Omental fat pad (tissue), 4 donors: ENCODE results near the gene LRRC26. TPM values are rescaled to one million over a fixed set of nuclear protein-coding genes. Genes with fewer than 3 reads are reported as not detected.
A peak's percentile ranks its signal among the peaks of the same experiment; 100 is the strongest.

Experiments used
- ATAC-seq: fragments of 150-250 bp; one replicate; pipeline ENCODE4 v1.9.1; 2016; ENCODE audit warnings: mild to moderate bottlenecking, moderate library complexity; ENCODE audit not compliant: low FRiP score
- DNase-seq: peaks from one replicate; pipeline ENCODE4 v3.0.0-alpha.2; 2019; ENCODE audit warnings: low spot score
- CTCF ChIP-seq, 3 donors: fragments of 450-650 bp; IDR thresholded peaks; one replicate each; pipeline ENCODE4 v1.5.1; 2016 to 2017; ENCODE audit warnings: antibody characterized with exemption in 3 of 3, mild to moderate bottlenecking in 3 of 3, moderate library complexity in 2 of 3
- total RNA-seq, 4 donors: library from RNA; depleted of rRNA; stranded (reverse); fragments of >200 nt; gene quantifications; one replicate each; pipeline ENCODE4 v1.1.0, GENCODE V29; 2016

The LRRC26 gene
- total RNA-seq, 4 donors from 2014 or later, result not detected

GRCh38 chr9:137205126-137206069 is 35.5 kb upstream of the LRRC26 start, which contains the start of the genes NDOR1 and TMEM203:
Gene NDOR1, plus strand, starts transcription at chr9:137205700. Its CDS starts 78 bp downstream, at chr9:137205778.
Gene TMEM203, minus strand, starts transcription at chr9:137205648. Its CDS starts 234 bp downstream, at chr9:137205414.
- peak; percentile 65 for ATAC-seq
- TF ChIP-seq CTCF (IDR thresholded peaks at IDR 0.05), result no peak
- DNase-seq, result peak; percentile 86

- TF ChIP-seq CTCF (IDR thresholded peaks at IDR 0.05), result no peak
- ATAC-seq, result no peak
- no peak for DNase-seq
Observed at GRCh38 chr9:137204731-137205125, 34.9 kb upstream of the LRRC26 start.

GRCh38 chr9:137202966-137203365 is 33.1 kb upstream of the LRRC26 start:
- ATAC-seq, result no peak
- DNase-seq, result no peak
- no peak for TF ChIP-seq CTCF (IDR thresholded peaks at IDR 0.05)

- DNase-seq, result no peak
- no peak for ATAC-seq
- no peak for TF ChIP-seq CTCF (IDR thresholded peaks at IDR 0.05)
Observed at GRCh38 chr9:137201205-137201868, 31.5 kb upstream of the LRRC26 start.

- ATAC-seq, result peak; percentile 99
- peak; percentile 94 for DNase-seq
- no peak for TF ChIP-seq CTCF (IDR thresholded peaks at IDR 0.05)
Observed at GRCh38 chr9:137200311-137201204, 30.7 kb upstream of the LRRC26 start, which contains the start of gene TPRN. Gene TPRN, minus strand, starts transcription at chr9:137200741. Its CDS starts 30 bp downstream, at chr9:137200711.

GRCh38 chr9:137199411-137200121 is 29.7 kb upstream of the LRRC26 start:
- ATAC-seq, result no peak
- no peak for DNase-seq
- no peak for TF ChIP-seq CTCF (IDR thresholded peaks at IDR 0.05)
